HG02970 (cell line): Measurements from ENCODE around the gene BPTF.
A peak's percentile ranks its signal among the peaks of the same experiment; 100 is the strongest.
"Not testable (repeated sequence)": the region's sequence is repeated elsewhere in the genome, so short reads cannot be mapped to it uniquely, and the experiment has no call there.

ENCODE experiments used
- ATAC-seq: cut with Tn5 transposase; IDR thresholded peaks from one replicate; pipeline ENCODE4 v1.9.1; 2021; ENCODE audit warnings: mild to moderate bottlenecking, moderate library complexity, moderate number of reproducible peaks; ENCODE audit not compliant: unreplicated experiment, low FRiP score

Gene BPTF

DNA sequence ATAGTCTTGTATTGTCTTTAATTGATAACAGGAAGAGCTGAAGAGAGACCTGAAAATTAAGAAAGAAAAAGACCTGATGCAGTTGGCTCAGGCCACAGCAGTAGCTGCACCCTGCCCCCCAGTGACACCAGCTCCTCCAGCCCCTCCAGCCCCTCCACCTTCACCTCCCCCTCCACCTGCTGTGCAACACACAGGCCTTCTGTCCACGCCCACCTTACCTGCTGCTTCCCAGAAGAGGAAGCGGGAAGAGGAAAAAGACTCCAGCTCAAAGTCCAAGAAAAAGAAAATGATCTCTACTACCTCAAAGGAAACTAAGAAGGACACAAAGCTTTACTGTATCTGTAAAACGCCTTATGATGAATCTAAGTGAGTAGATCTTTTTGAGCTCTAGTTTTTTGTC, 134.2 kb downstream of the BPTF start:
- ATAC-seq = no peak

GRCh38 chr17:67960276-67960675, 135.0 kb downstream of the BPTF start:
- not testable (repeated sequence) for ATAC-seq

GRCh38 chr17:67962156-67962555, 136.9 kb downstream of the BPTF start:
- ATAC-seq = not testable (repeated sequence)

- ATAC-seq = not testable (repeated sequence)
These were observed 137.9 kb downstream of the BPTF start for GRCh38 chr17:67963145-67963572.

- no peak for ATAC-seq
These were observed 145.5 kb downstream of the BPTF start for GRCh38 chr17:67970783-67971182.

GRCh38 chr17:67974185-67974584, 148.9 kb downstream of the BPTF start:
- ATAC-seq = no peak

DNA sequence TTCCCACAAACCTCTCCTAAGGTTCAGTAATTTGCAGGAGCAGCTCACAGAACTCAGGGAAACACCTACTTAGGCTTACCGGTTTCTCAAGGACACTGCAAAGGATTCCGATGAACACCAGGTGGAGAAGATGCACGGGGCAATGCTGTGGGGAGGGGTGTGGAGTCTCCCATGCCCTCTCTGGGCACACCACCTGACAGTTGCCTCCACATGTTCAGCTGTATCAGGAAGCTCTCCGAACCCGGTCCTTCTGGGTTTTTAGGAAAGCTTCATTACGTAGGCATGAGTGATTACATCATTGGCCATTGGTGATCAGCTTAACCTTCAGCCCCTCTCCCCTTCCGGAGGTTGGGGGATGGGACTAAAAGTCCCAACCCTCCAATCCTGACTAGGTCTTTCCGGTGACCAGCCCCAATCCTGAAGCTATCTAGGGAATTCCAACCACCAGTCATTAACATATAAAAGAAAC, 149.3 kb downstream of the BPTF start:
- no peak for ATAC-seq

- ATAC-seq = not testable (repeated sequence)
These were observed 151.0 kb downstream of the BPTF start for GRCh38 chr17:67976306-67976705.

DNA sequence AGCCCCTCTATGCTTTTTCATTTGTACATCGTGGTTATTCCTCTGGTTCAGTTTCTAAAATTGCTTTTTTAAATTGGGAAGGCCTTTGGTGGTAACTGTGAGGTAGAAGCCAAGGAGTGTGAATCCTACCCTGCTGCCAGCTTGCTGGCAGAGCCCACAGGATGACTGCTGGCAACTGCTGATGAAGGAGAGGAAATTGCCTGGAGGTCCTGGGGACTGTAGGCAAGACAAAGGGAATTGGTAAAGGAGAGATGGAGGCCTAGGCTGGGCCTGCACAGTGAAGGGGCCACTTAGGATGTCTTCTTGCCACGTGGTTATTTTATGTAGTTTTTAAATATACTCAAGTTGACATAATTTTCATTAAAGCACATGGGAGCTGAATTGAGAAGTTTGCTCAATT, 155.2 kb downstream of the BPTF start:
- no peak for ATAC-seq

- not testable (repeated sequence) for ATAC-seq
These were observed 155.6 kb downstream of the BPTF start for GRCh38 chr17:67980883-67981282.

DNA sequence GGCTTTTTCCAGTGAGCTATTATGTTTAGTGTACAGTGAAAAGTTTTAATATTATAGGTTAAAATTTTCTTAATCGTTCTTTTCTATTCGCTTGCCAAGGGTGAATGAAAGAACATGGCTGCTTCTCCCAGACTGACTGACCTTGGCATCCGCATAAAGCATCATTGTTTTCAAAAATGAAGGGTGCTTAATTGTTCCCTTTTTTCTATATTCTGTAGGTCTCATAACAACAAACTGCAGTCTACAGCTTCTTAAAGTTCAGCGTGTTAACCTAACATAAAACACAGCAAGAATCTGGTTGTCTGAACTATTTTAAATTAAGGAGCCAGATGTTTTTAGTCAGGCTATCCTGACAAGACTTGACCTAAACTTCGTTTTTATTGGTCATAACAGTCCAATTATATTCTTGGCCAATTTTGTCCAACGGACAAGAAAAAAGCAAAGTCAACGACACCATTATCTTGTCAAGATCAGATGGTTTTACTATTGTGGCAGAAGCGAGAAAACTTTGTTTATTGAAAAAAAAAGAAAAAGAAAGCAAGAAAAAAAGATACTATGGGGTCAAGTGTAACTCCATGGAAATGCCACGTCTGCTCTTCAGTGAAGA, 156.8 kb downstream of the BPTF start:
- ATAC-seq = no peak

GRCh38 chr17:67982686-67983382, 157.5 kb downstream of the BPTF start:
- no peak for ATAC-seq

- no peak for ATAC-seq
These were observed 158.0 kb downstream of the BPTF start for GRCh38 chr17:67983383-67983688.

- no peak for ATAC-seq
These were observed 165.6 kb downstream of the BPTF start for GRCh38 chr17:67990909-67991308.

GRCh38 chr17:67992548-67993152, 167.3 kb downstream of the BPTF start:
- ATAC-seq = no peak

DNA sequence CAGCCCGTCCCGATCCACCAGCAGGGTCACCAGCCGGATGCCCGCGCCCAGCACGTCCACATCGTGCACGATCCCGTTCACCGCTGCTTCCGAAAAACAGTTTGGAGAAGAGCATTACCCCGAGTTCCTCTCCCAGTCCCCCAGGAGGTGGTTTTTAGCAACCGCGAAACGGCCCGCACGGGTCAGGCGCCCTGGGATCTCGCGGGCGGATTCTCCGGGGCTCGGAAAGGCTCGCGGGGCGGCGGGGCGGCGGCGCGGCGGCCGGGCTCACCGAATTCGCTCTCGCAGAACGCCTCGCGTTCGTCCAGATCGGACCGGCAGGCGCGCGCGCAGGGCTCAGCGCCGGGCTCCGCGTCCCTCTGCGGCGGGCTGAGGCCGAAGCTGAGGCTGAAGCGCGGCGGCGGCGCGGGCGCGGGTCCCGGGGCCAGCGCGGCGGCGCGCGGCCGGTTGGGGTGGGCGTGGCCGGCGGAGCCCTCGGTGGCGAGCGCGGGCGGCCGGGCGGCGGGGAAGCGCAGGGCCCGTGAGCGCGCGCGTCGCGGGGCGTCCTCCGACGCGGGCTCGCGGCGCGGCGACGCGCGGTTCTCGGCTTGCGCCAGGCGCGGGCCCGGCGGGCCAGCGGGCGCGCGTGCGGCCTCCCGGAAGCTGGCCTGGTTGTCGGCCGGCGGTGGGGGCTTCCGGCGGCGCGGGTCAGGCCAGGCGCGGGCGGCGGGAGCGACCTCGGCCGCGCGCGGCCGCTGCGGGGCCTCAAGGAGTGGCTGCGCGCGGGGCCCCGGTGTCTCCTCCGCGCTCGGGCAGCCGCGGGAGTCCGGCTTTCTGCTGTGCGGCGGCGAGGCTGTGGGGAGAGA, 168.1 kb downstream of the BPTF start:
- peak; percentile 82 for ATAC-seq

DNA sequence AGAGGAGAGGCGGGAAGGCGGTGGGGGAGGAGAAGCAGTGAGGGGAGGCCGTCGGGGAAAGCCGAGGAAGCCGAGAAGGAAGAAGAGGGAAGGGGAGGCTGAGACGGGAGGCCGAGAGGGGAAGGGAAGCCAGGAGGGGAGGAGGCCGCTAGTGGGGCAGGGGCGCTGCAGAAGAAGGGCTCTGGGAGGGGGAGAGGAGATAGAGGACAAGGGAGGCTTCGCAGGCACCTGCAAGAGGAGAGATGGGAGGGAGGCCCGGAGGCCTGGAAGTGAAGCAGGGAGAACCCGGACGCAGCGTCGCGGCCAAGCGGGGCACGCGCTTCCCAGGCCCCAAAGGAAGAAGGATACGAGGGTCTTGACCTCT, 168.7 kb downstream of the BPTF start:
- ATAC-seq = peak; percentile 1

DNA sequence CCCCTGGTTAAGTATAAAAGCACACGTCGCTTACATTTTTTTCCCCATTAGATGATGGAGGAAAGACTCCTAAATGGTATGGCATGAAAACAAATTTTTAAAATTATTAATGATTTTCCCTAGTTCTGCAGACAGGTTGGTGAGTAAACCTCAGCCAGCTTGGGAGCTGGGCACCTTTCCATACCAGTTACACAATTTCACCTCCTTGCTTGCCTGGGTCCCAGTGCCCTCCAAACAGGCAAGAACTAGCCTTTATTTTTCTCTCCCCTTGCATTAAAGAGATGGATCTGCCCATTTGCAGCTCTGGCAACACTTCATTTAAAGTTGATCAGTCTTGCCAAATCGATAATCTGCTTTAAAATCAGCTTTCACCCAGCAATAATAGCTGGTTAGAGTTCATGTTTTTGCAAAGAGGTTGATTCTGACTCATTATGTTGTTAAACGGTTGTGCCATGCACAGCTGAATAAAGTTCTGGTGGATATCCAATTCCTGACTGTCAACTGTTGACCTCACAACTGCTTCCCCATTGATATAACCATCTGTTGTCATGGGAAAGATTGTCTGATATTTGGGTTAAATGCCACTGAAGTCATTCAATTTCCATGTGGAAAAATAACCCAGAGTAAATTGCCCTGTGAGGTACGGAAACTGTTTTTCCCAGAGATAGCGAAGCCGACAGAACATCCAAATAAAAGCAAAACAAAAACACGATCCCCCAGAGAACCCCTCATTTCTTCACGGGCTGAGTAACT, 169.7 kb downstream of the BPTF start:
- no peak for ATAC-seq

GRCh38 chr17:67995570-67996263, 170.4 kb downstream of the BPTF start:
- no peak for ATAC-seq
